Lower lobe of right lung (tissue), 2 donors: ENCODE measurements around the gene STAMBP. TPM values are rescaled to one million over a fixed set of nuclear protein-coding genes. Genes with fewer than 3 reads are reported as not detected.
A peak's percentile ranks its signal among the peaks of the same experiment; 100 is the strongest.

Source experiments
- ATAC-seq, 2 donors: fragments of 200-7000 bp; cut with Tn5 transposase; one replicate each; pipeline ENCODE4 v1.9.1; 2020 to 2022; ENCODE audit warnings: mild to moderate bottlenecking in 2 of 2, moderate library complexity in 2 of 2
- DNase-seq: peaks from one replicate; pipeline ENCODE4 v3.0.0-alpha.2; 2020
- H3K27ac ChIP-seq: fragments of 200-600 bp; one replicate; pipeline ENCODE4 v1.8.0; 2022
- H3K27me3 ChIP-seq: fragments of 200-600 bp; one replicate; pipeline ENCODE4 v1.8.0; 2022; ENCODE audit warnings: low read depth
- H3K36me3 ChIP-seq: fragments of 200-600 bp; one replicate; pipeline ENCODE4 v1.8.0; 2022; ENCODE audit warnings: mild to moderate bottlenecking
- H3K4me1 ChIP-seq: fragments of 200-600 bp; one replicate; pipeline ENCODE4 v1.8.0; 2022
- H3K4me3 ChIP-seq: fragments of 200-600 bp; one replicate; pipeline ENCODE4 v1.8.0; 2022; ENCODE audit warnings: mild to moderate bottlenecking
- H3K9me3 ChIP-seq: fragments of 200-600 bp; one replicate; pipeline ENCODE4 v1.8.0; 2022
- intact Hi-C: fragments of 100-400 bp; cut with DNase I; formaldehyde crosslinking; loops from one replicate; pipeline ENCODE4 v1.11.0; 2022
- total RNA-seq: library from RNA; stranded (reverse); fragmentation: NEBNext Ultra II Directional; extraction: Animal tissue kit (Norgen Biotek cat#: 25700); gene quantifications from one replicate; pipeline ENCODE4 v1.2.1, GENCODE V29; 2021
- TF ChIP-seq, protein P1 (sequence below): fragments of 200-600 bp; IDR thresholded peaks from one replicate; pipeline ENCODE4 v1.8.0; 2022; ENCODE audit warnings: antibody characterized with exemption, mild to moderate bottlenecking
- donor health status: DM: no; HTN: yes; CAD: no; lungs with severe emphysema.

The STAMBP gene
- total RNA-seq, 1 donor from 2014 or later = 31.3 TPM

- DNase-seq (no peak), ATAC-seq (no peak)
- TF ChIP-seq, protein P1, sequence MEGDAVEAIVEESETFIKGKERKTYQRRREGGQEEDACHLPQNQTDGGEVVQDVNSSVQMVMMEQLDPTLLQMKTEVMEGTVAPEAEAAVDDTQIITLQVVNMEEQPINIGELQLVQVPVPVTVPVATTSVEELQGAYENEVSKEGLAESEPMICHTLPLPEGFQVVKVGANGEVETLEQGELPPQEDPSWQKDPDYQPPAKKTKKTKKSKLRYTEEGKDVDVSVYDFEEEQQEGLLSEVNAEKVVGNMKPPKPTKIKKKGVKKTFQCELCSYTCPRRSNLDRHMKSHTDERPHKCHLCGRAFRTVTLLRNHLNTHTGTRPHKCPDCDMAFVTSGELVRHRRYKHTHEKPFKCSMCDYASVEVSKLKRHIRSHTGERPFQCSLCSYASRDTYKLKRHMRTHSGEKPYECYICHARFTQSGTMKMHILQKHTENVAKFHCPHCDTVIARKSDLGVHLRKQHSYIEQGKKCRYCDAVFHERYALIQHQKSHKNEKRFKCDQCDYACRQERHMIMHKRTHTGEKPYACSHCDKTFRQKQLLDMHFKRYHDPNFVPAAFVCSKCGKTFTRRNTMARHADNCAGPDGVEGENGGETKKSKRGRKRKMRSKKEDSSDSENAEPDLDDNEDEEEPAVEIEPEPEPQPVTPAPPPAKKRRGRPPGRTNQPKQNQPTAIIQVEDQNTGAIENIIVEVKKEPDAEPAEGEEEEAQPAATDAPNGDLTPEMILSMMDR = no peak
- peaks cover 7% of the 10 kb centered on the region for H3K4me1 ChIP-seq
- no peak overlapping the region for H3K4me3 ChIP-seq
- H3K9me3 ChIP-seq = no peaks in the 10 kb centered on the region
- intact Hi-C loops = no loop called here
- no peak overlapping the region for H3K27ac ChIP-seq
- no peaks in the 10 kb centered on the region for H3K27me3 ChIP-seq
- no peaks in the 10 kb centered on the region for H3K36me3 ChIP-seq
Measured at GRCh38 chr2:73895473-73895872, 66.7 kb downstream of the STAMBP start.

GRCh38 chr2:73896362-73897239 lies 67.8 kb downstream of the STAMBP start:
- intact Hi-C loops = no loop called here
- Histone ChIP-seq H3K27me3 (no peaks in the 10 kb centered on the region), H3K27ac (peak overlapping the region; percentile 11), H3K4me3 (no peak overlapping the region), H3K36me3 (no peaks in the 10 kb centered on the region), H3K9me3 (no peaks in the 10 kb centered on the region), H3K4me1 (peaks cover 7% of the 10 kb centered on the region)
- TF ChIP-seq, protein P1 = no peak
- ATAC-seq = peak in 1 of 2 donors; percentile 7
- no peak for DNase-seq

DNA sequence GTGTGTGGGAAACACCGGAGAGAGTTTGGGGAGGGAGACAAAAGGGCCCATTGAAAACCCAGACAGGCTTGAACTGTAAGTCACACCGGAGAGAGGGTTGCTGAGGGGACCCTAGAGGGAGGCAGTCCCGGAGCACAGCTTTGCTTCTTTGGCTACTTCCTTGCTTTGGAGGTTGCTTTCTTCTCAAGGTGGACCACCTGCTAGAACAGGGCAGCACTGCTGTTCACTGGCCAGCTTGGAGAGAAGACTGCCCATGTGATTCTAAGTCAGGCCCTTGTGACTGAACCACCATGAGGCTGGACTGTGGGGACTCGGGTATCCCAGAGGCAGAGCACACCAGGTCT lies 68.5 kb downstream of the STAMBP start:
- H3K36me3 ChIP-seq = no peaks in the 10 kb centered on the region
- no peak for ATAC-seq
- no peaks in the 10 kb centered on the region for H3K9me3 ChIP-seq
- no peak overlapping the region for H3K4me3 ChIP-seq
- H3K27ac ChIP-seq = peak overlapping the region; percentile 11
- DNase-seq = no peak
- no peaks in the 10 kb centered on the region for H3K27me3 ChIP-seq
- intact Hi-C loops = no loop called here
- H3K4me1 ChIP-seq = peaks cover 7% of the 10 kb centered on the region
- TF ChIP-seq, protein P1 = no peak

DNA sequence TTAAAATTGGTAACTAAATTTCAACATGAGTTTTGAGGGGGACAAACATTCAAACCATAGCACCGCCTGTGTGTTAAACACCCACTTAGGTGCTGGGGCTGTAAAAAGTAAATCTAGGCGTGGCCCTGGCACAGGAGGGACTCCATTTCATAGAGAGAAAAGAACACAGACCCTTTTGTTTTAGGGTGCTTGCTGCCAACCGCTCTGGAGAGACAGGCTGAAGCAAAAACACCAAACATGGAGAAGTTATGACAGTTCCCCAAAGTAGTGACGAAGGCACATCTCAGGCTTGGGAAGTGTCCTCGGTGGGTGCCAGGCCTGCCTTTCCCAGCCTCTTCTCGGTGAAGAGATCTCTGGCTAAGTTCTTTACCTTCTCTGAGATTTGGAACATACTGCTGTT lies 69.2 kb downstream of the STAMBP start:
- Histone ChIP-seq H3K4me3 (no peak overlapping the region), H3K9me3 (no peaks in the 10 kb centered on the region), H3K36me3 (no peaks in the 10 kb centered on the region), H3K27me3 (no peaks in the 10 kb centered on the region), H3K27ac (no peak overlapping the region), H3K4me1 (peaks cover 7% of the 10 kb centered on the region)
- intact Hi-C loops = no loop called here
- ATAC-seq (no peak), DNase-seq (no peak)
- TF ChIP-seq, protein P1 = no peak

GRCh38 chr2:73899801-73900336 lies 71.1 kb downstream of the STAMBP start:
- no peak for DNase-seq

More at GRCh38 chr2:73899801-73900336, 71.1 kb downstream of the STAMBP start:
- no peak for ATAC-seq
- Histone ChIP-seq H3K27ac (no peak overlapping the region), H3K27me3 (no peaks in the 10 kb centered on the region), H3K4me1 (peaks cover 7% of the 10 kb centered on the region), H3K36me3 (no peaks in the 10 kb centered on the region), H3K9me3 (no peaks in the 10 kb centered on the region), H3K4me3 (no peak overlapping the region)
- TF ChIP-seq, protein P1 = no peak
- intact Hi-C loops = no loop called here
